Astrocyte (in vitro differentiated cells and primary cell): Measurements from ENCODE around the gene IFIT3. TPM values are rescaled to one million over a fixed set of nuclear protein-coding genes. Genes with fewer than 3 reads are reported as not detected.
"Not testable (repeated sequence)": the region's sequence is repeated elsewhere in the genome, so short reads cannot be mapped to it uniquely, and the experiment has no call there.

Experiments used
- DNase-seq: peaks from one replicate; pipeline ENCODE4 v3.0.0-alpha.2; 2010; ENCODE audit warnings: low read depth
- FAIRE-seq: peaks from 2 replicates; lab custom pipeline; 2011; peaks lifted over from hg19 to GRCh38; lab: Jason Lieb, UNC
- H2AFZ ChIP-seq: 2 replicates; pipeline ENCODE4 v1.6.0; 2012; ENCODE audit warnings: low read depth, low read length, inconsistent platforms
- H3K27ac ChIP-seq: 2 replicates; pipeline ENCODE4 v1.5.1; 2011; ENCODE audit warnings: low read depth, low read length, inconsistent platforms
- H3K27me3 ChIP-seq: 2 replicates; pipeline ENCODE4 v1.6.0; 2011; ENCODE audit warnings: low read length, inconsistent platforms; ENCODE audit not compliant: insufficient read depth
- H3K36me3 ChIP-seq: 2 replicates; pipeline ENCODE4 v1.5.1; 2011; ENCODE audit warnings: low read length, inconsistent platforms; ENCODE audit not compliant: insufficient read depth
- H3K4me1 ChIP-seq: 2 replicates; pipeline ENCODE4 v1.5.1; 2011; ENCODE audit warnings: low read length, inconsistent platforms; ENCODE audit not compliant: insufficient read depth
- H3K4me2 ChIP-seq: 2 replicates; pipeline ENCODE4 v1.6.0; 2012; ENCODE audit warnings: low read length, inconsistent platforms
- H3K4me3 ChIP-seq: 2 replicates; pipeline ENCODE4 v1.5.1; 2011; ENCODE audit warnings: low read depth, mild to moderate bottlenecking, low read length, inconsistent platforms; ENCODE audit not compliant: insufficient read depth
- H3K79me2 ChIP-seq: 2 replicates; pipeline ENCODE4 v1.6.0; 2012; ENCODE audit warnings: mild to moderate bottlenecking, low read length, inconsistent platforms; ENCODE audit not compliant: insufficient read depth
- H3K9ac ChIP-seq: 2 replicates; pipeline ENCODE4 v1.6.0; 2012; ENCODE audit warnings: mild to moderate bottlenecking, low read length, inconsistent platforms
- H3K9me3 ChIP-seq: 2 replicates; pipeline ENCODE4 v1.5.1; 2012; ENCODE audit warnings: low read depth, mild to moderate bottlenecking, low read length, inconsistent platforms; ENCODE audit not compliant: insufficient read depth
- H4K20me1 ChIP-seq: 2 replicates; pipeline ENCODE4 v1.6.0; 2012; ENCODE audit warnings: low read length, inconsistent platforms; ENCODE audit not compliant: insufficient read depth
- H3K27ac Mint-ChIP-seq: one replicate; pipeline ENCODE4 v1.8.0; 2021; ENCODE audit warnings: mild to moderate bottlenecking, mixed read lengths; ENCODE audit not compliant: unreplicated experiment
- H3K27me3 Mint-ChIP-seq: one replicate; pipeline ENCODE4 v1.8.0; 2021; ENCODE audit warnings: low read depth, mixed read lengths; ENCODE audit not compliant: unreplicated experiment
- H3K36me3 Mint-ChIP-seq: one replicate; pipeline ENCODE4 v1.8.0; 2021; ENCODE audit warnings: low read depth, mixed read lengths; ENCODE audit not compliant: unreplicated experiment
- H3K4me1 Mint-ChIP-seq: one replicate; pipeline ENCODE4 v1.8.0; 2021; ENCODE audit warnings: low read depth, mixed read lengths; ENCODE audit not compliant: unreplicated experiment
- H3K4me3 Mint-ChIP-seq: one replicate; pipeline ENCODE4 v1.8.0; 2021; ENCODE audit warnings: mild to moderate bottlenecking, moderate library complexity, mixed read lengths; ENCODE audit not compliant: unreplicated experiment
- H3K9me3 Mint-ChIP-seq: one replicate; pipeline ENCODE4 v1.8.0; 2021; ENCODE audit warnings: mild to moderate bottlenecking, mixed read lengths; ENCODE audit not compliant: unreplicated experiment
- EZH2 ChIP-seq: IDR thresholded peaks from 2 replicates; pipeline ENCODE4 v1.6.1; 2012; ENCODE audit warnings: mild to moderate bottlenecking, low read length, inconsistent platforms; ENCODE audit not compliant: insufficient read depth
- total RNA-seq: library from RNA; stranded (reverse); gene quantifications from 2 replicates; pipeline ENCODE4 v1.2.1, GENCODE V29; 2021

IFIT3 gene
- total RNA-seq, 1 donor from 2014 or later: 171 TPM

GRCh38 chr10:89325081-89325480 is 2.7 kb upstream of the IFIT3 start:
- not testable (repeated sequence) for H4K20me1 ChIP-seq, H3K9me3 ChIP-seq, H3K9me3 Mint-ChIP-seq, H3K36me3 Mint-ChIP-seq, H3K9ac ChIP-seq, H3K4me2 ChIP-seq, H3K36me3 ChIP-seq, H3K4me3 Mint-ChIP-seq, H3K27ac ChIP-seq, H2AFZ ChIP-seq, H3K4me3 ChIP-seq, H3K27ac Mint-ChIP-seq, H3K27me3 Mint-ChIP-seq, DNase-seq, H3K4me1 ChIP-seq, FAIRE-seq, H3K79me2 ChIP-seq, H3K27me3 ChIP-seq
- H3K4me1 Mint-ChIP-seq: peaks cover 16% of the 10 kb centered on the region

GRCh38 chr10:89325856-89326255 is 1.9 kb upstream of the IFIT3 start:
- not testable (repeated sequence) for H3K9ac ChIP-seq, H3K27ac Mint-ChIP-seq, H4K20me1 ChIP-seq, H3K36me3 Mint-ChIP-seq, H3K4me2 ChIP-seq, H3K27me3 Mint-ChIP-seq, H3K79me2 ChIP-seq, H3K4me3 ChIP-seq, H3K27ac ChIP-seq, H3K4me3 Mint-ChIP-seq, H3K36me3 ChIP-seq, H2AFZ ChIP-seq, DNase-seq, FAIRE-seq, H3K9me3 Mint-ChIP-seq, H3K27me3 ChIP-seq, H3K9me3 ChIP-seq
- peaks cover 13% of the 10 kb centered on the region for H3K4me1 ChIP-seq
- peaks cover 23% of the 10 kb centered on the region for H3K4me1 Mint-ChIP-seq

GRCh38 chr10:89329151-89329550 is 1.4 kb downstream of the IFIT3 start:
- Histone ChIP-seq H3K4me1 (peaks cover 27% of the 10 kb centered on the region), H4K20me1 (no peaks in the 10 kb centered on the region), H3K4me3 (no peak overlapping the region), H3K27ac (no peak overlapping the region), H3K9me3 (no peaks in the 10 kb centered on the region), H3K9ac (no peak overlapping the region), H3K4me2 (peak overlapping the region; percentile 91), H3K79me2 (no peaks in the 10 kb centered on the region), H3K27me3 (no peaks in the 10 kb centered on the region), H3K36me3 (no peaks in the 10 kb centered on the region), H2AFZ (no peak overlapping the region)
- Mint-ChIP-seq H3K4me1 (peaks cover 44% of the 10 kb centered on the region), H3K27ac (peak overlapping the region; percentile 99), H3K4me3 (peak overlapping the region; percentile 97), H3K9me3 (peaks cover 2% of the 10 kb centered on the region), H3K27me3 (no peaks in the 10 kb centered on the region), H3K36me3 (peaks cover 8% of the 10 kb centered on the region)
- DNase-seq (no peak), FAIRE-seq (no peak)
- TF ChIP-seq EZH2: no peak

- not testable (repeated sequence) for H3K9me3 ChIP-seq, DNase-seq, H3K27ac ChIP-seq, H2AFZ ChIP-seq, H3K9me3 Mint-ChIP-seq, H3K4me2 ChIP-seq, H3K27me3 Mint-ChIP-seq, H3K36me3 ChIP-seq, H4K20me1 ChIP-seq, H3K9ac ChIP-seq, H3K79me2 ChIP-seq, FAIRE-seq, H3K27me3 ChIP-seq, H3K36me3 Mint-ChIP-seq, H3K4me3 ChIP-seq
- peak overlapping the region; percentile 97 for H3K4me3 Mint-ChIP-seq
- H3K4me1 Mint-ChIP-seq: peaks cover 44% of the 10 kb centered on the region
- peak overlapping the region; percentile 55 for H3K27ac Mint-ChIP-seq
- H3K4me1 ChIP-seq: peaks cover 27% of the 10 kb centered on the region
Observed at GRCh38 chr10:89330014-89330413, 2.2 kb downstream of the IFIT3 start.
